Brain microvascular endothelial cell (primary cell): ENCODE results near the gene LPIN1.

Experiments
- DNase-seq: peaks from one replicate; pipeline ENCODE4 v3.0.0-alpha.2; 2020
- H3K27ac ChIP-seq: fragments of 250-450 bp; sonication (Bioruptor Pico); 2 replicates; pipeline ENCODE4 v1.5.1; 2020; ENCODE audit warnings: mild to moderate bottlenecking, moderate library complexity
- H3K27me3 ChIP-seq: fragments of 250-450 bp; sonication (Bioruptor Pico); replicated peaks from 2 replicates; pipeline ENCODE4 v1.5.1; 2020; ENCODE audit warnings: mild to moderate bottlenecking
- H3K36me3 ChIP-seq: fragments of 250-450 bp; sonication (Bioruptor Pico); replicated peaks from 2 replicates; pipeline ENCODE4 v1.5.1; 2020; ENCODE audit warnings: mild to moderate bottlenecking
- H3K4me3 ChIP-seq: 2 replicates; pipeline ENCODE4 v1.5.1; 2011; ENCODE audit warnings: low read depth, mild to moderate bottlenecking, control low read depth, low read length, moderate library complexity
- in situ Hi-C: cut with HindIII; loops from 2 replicates; pipeline ENCODE4 v1.10.0; 2017; ENCODE audit warnings: low sequenced_read_pairs, low pct_ligation_motif_present
- TF ChIP-seq, protein P1 (sequence below): IDR thresholded peaks from 2 replicates; pipeline ENCODE4 v1.5.1; 2011; ENCODE audit warnings: low read depth, mild to moderate bottlenecking, moderate library complexity, low read length, control low read depth, inconsistent platforms; ENCODE audit errors: missing control alignments

The LPIN1 gene

GRCh38 chr2:11748861-11749645 is 2.6 kb downstream of the LPIN1 start:
- H3K27me3 ChIP-seq = no peaks in the 10 kb centered on the region
- H3K36me3 ChIP-seq = no peaks in the 10 kb centered on the region
- in situ Hi-C loops = no loop called here
- H3K27ac ChIP-seq = no peak overlapping the region
- H3K4me3 ChIP-seq = no peak overlapping the region
- TF ChIP-seq, protein P1, sequence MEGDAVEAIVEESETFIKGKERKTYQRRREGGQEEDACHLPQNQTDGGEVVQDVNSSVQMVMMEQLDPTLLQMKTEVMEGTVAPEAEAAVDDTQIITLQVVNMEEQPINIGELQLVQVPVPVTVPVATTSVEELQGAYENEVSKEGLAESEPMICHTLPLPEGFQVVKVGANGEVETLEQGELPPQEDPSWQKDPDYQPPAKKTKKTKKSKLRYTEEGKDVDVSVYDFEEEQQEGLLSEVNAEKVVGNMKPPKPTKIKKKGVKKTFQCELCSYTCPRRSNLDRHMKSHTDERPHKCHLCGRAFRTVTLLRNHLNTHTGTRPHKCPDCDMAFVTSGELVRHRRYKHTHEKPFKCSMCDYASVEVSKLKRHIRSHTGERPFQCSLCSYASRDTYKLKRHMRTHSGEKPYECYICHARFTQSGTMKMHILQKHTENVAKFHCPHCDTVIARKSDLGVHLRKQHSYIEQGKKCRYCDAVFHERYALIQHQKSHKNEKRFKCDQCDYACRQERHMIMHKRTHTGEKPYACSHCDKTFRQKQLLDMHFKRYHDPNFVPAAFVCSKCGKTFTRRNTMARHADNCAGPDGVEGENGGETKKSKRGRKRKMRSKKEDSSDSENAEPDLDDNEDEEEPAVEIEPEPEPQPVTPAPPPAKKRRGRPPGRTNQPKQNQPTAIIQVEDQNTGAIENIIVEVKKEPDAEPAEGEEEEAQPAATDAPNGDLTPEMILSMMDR = no peak
- no peak for DNase-seq

- Histone ChIP-seq H3K4me3 (no peak overlapping the region), H3K27me3 (no peaks in the 10 kb centered on the region), H3K27ac (no peak overlapping the region), H3K36me3 (no peaks in the 10 kb centered on the region)
- in situ Hi-C loops = no loop called here
- TF ChIP-seq, protein P1 = no peak
- no peak for DNase-seq
Measured at GRCh38 chr2:11749646-11750349, 3.4 kb downstream of the LPIN1 start.

DNA sequence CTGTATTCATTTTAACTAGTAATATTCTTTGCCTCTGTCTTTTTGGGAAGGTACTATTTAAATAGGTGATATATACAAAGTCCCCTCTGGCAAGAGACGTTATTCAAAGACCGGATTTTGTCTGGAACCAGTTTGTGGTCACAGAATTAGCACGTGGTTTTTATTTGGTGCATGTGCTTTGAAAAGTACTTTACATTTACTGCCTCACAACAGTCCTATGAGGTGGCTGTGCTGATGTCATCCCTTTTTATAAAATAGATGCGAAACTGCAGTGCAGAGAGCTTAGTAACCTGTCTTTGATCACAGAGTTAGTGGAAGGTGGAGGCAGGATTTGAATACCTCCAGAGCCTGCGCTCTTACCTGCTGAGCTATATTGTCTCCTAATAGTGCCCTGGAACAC is 4.0 kb downstream of the LPIN1 start:
- TF ChIP-seq, protein P1 = no peak
- in situ Hi-C loops = no loop called here
- no peak for DNase-seq

DNA sequence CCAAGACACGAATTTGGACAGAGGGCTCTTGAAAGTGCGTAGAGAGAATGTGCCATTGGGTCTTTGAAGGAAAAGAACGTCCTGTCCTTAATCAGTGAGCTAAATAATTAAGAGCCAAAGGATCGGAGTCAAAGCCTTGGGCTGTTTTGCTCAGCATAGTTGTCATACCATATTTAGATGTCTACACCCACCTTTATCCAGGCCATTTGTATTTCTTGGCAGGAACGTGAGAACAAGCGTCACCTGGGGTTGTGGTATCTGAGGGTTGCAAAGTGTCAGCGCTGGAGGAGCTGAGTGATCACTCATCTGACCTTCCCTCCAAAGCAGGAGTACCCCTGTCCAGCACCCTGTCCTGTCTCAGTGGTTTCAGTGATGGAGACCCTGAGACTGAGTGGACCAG is 4.5 kb downstream of the LPIN1 start:
- Histone ChIP-seq H3K27me3 (no peaks in the 10 kb centered on the region), H3K27ac (no peak overlapping the region), H3K4me3 (no peak overlapping the region), H3K36me3 (no peaks in the 10 kb centered on the region)
- TF ChIP-seq, protein P1 = no peak
- in situ Hi-C loops = no loop called here
- DNase-seq = no peak

More for the DNA sequence above, 4.0 kb downstream of the LPIN1 start:
- Histone ChIP-seq H3K27me3 (no peaks in the 10 kb centered on the region), H3K27ac (no peak overlapping the region), H3K4me3 (no peak overlapping the region), H3K36me3 (no peaks in the 10 kb centered on the region)

- Histone ChIP-seq H3K27ac (no peak overlapping the region), H3K27me3 (no peaks in the 10 kb centered on the region), H3K4me3 (no peak overlapping the region), H3K36me3 (no peaks in the 10 kb centered on the region)
- no peak for DNase-seq
- TF ChIP-seq, protein P1 = no peak
- in situ Hi-C loops = no loop called here
Measured at GRCh38 chr2:11752906-11753305, 6.5 kb downstream of the LPIN1 start.
